ENCODE results near the gene PAQR8.
A peak's percentile ranks its signal among the peaks of the same experiment; 100 is the strongest.

PAQR8 gene

GRCh38 chr6:52361945-52362442 is at the start of gene PAQR8:
PAQR8 (plus strand) TSS chr6:52362151; CDS start chr6:52403214, 41,063 bp downstream.
- peak; percentile 61 for DNase-seq

DNA sequence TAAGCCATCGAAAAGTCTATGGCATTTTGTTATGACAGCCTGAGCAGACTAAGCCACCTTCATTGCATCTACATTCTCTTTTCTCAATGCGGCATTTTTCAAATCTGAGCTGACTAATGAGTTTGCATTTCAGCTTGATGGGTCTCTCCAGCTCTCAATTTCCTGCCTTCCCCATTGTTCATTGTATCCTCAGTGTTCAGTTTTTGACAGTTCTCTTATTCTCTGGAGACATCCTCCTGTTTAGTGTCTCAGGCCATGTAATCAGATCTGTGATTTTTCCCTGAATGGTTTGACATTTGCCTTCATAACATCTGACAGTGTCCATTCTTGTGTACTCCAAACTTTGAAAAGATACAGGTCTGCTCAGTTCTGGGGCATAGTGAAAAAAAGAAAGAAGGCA is 49.5 kb upstream of the PAQR8 start:
- DNase-seq = no peak

- no peak for DNase-seq
Observed at GRCh38 chr6:52314752-52315151, 47.2 kb upstream of the PAQR8 start.

- DNase-seq = no peak
Observed at GRCh38 chr6:52317211-52317610, 44.7 kb upstream of the PAQR8 start.

DNA sequence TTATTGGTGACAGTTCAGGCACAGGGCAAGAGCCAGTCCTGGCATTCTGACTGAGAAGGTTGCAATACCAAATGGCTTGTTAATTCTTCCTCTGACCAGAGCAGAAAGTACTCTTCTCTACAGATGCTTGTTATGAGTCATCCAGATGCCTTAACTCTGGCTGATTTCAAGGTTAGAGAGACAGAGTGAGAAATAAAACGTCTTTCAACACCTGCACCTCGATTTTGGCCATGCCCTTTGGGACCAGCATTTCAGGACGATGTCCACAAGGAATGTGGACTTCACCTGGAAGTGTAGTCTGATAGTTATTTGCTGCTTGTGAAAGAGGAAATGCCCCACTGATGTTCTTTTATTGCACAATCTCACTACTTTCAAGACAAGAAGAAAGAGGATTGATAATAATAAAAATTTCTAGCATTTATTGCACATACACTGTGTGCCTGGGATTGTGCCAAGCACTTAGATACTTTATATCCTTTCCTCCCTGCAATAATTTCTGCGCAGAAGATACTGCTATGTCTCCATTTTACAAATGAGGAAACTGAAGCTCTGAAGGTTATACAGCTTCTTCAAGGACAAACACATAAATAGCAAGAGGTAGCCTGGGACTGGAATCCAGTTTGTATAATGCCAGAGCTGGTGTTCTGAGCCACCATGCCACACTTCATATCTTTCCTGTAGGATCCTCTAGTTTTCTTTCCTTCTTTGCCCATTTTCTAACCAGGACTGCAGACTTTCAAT is 43.9 kb upstream of the PAQR8 start:
- DNase-seq = peak; percentile 81

- no peak for DNase-seq
Observed at GRCh38 chr6:52324189-52324588, 37.8 kb upstream of the PAQR8 start.

GRCh38 chr6:52325695-52326471 is 36.1 kb upstream of the PAQR8 start:
- DNase-seq = no peak

DNA sequence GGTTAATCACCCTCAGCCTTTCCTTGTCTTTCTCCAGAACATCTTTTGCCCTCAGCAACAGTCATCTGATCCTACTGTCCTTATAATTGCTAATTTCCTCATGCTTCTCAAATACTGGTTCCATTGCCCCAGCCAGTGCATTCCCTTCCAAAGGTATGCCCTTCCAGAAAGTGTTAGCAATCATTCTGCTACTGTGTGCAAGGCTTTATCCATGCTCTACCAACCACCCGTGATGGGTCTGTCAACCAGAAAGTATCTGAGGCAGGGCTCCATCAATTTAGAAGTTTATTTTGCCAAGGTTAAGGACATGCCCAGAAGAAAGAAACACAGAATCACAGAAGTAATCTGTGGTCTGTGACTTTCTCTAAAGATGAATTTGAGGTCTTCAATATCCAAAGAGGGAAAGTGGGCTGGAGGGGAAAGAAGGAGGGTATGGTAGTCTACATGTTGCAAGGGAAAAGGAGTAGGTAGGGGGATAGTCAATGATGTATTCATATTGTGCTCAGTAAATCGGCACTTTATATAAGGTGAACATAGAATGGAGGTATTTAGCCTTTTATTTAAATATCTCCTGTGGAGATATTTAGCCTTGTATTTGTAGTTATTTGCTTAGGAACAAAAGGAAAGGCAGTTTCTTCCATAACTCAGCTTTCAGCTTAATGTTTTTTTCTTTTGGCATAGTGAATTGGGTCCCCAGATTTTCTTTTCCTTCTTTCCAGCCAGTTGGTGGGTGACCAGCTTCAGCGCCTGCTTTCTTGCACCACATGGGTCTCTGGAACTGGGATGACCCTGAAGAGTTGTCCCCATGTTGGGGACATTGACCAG is 35.2 kb upstream of the PAQR8 start:
- no peak for DNase-seq

DNA sequence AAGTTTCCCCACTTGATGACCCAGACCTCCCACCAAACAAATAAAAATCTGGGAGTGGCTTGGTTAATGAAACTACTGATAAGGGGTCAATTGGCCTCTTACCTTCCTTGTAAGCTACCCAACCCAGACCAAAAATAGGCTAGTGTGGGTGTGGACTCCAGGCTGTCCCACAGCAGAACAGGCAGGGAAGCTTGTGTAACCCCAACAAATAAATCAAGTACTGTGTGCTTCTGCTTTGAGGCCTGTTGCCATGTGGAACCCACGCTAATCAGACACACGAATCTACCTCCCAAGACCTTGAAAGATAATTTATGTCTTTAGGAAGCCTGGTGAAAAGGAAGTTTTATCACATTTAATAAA is 33.7 kb upstream of the PAQR8 start:
- DNase-seq = peak; percentile 61

GRCh38 chr6:52328729-52329128 is 33.2 kb upstream of the PAQR8 start:
- DNase-seq = no peak

DNA sequence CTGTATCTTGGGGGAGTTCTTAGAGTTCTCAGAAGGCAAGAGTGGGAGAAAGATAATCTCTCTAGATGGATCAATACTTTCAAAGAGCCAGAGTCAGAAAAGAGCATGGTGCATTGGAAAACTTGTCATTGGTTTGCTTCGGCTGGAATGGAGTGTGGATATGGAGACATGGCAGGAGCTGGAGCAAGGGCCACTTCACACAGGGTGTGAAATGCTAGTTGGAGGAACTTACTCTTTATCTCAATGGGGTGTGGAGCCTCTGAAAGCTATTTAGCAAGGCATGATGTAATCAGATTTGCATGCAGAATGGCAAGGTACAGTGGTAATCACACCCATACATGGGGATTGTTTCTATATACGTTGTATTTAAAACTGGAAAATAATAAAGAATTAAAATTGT is 31.5 kb upstream of the PAQR8 start:
- DNase-seq = peak; percentile 38

GRCh38 chr6:52331793-52332457 is 30.0 kb upstream of the PAQR8 start:
- DNase-seq = no peak

DNA sequence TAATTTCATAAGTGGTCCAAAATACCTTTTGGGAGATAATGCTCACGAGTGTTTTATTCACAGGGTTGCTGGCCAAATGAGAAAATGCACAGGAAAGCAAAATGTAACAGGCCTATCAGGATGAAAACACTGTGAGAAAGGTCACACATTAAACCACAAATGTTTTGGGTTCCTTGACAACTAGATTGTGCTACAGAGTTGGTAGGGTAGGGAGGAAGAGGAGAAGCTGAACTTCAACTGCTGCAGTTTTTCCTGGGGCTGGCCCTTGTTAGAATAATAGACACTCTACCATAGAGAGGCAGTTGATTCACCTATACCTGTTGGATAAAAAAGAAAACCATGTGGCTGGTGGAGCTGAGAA is 28.1 kb upstream of the PAQR8 start:
- DNase-seq = no peak

DNA sequence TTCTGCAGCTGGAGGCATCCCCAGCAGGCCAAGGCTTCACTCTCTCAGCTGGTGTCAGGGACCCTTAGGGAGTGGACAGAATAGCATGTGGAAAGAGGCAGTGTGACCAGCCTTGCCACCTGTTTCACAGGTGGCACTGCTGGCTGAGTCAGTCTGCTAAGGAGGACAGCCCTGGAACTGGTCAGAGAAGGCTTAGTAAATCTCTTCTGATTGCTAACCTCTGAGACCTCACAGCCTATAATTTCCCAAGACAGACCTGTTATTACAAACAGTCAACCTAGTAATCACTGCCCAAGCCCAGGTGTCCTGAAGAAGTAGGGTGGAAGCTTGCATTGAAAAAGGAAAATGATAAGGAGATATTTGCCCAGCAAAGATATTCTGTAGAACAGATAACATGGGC is 26.4 kb upstream of the PAQR8 start:
- no peak for DNase-seq

- DNase-seq = no peak
Observed at GRCh38 chr6:52336919-52337561, 24.9 kb upstream of the PAQR8 start.

DNA sequence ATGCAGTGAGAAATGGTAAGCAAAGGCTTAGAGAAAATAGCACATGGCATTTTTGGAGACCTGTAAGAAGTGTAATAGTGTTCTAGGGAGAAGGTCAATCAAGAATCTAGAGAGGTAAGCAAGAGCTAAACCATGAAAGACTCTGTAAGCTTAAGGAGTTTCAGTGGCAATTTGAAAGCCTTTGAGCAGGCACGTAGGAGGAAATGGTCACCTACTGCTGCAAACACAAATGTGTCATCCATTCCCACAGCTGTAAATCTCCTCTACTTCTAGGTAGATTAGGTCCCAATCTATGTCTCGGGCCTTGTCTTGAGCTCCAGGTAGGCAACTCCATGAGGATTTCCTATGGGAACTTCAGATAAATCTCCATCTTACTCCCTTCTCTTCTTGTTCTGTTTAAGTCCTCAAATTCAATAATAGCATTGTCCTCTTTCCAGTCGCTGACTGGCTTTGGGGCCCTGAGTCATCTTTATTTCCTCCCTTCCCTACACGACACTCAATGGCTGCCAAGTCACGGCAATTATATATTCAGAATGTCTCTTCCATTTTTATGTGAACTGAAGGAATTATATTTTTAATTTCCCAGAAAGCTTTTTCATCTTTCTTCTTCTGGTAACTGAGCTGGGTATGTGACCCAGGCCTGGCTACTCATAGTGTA is 24.2 kb upstream of the PAQR8 start:
- DNase-seq = no peak

DNA sequence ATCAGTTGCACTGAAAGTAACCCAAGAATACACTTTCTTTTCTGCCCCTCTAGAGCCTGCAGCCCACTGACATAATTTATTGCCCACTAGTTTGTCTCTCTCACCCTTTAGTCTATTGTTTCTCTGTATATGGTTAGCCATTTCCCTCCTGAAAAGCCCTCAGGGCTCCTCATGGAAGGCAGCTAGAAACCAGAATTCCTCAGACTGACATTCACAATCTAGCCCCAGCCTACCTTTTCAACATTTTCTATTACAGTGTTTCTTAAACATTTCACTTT is 21.4 kb upstream of the PAQR8 start:
- no peak for DNase-seq

DNA sequence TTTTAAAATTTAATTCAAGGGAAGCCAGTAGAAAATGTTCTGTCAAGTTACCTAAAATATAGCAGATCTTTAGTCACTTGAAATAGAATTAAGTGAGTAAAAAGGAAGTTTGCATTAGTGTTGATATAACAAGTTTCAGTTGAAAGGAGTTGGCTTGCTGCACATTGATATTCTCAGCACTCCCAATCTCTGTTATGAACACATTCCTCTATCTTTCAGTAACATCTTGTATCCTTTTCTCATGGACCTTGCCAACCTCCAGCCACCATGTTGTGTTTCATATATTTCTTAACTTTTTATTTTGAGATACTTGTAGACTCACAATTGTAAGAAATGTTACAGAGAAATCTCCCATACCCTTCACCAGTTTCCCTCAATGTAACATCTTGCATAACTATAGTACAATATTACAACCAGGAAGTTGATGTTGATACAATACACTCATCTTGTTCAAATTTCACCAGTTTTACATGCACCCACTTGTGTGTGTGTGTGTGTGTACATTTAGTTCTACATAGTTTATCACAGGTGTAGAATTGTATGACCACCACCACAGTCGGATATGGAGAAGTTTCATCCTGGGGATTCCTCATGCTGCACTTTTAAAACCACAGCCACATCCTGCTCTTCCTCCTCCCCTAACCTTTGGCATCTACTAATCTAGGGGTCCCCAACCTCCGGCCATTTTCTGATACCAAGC is 20.2 kb upstream of the PAQR8 start:
- peak; percentile 59 for DNase-seq

GRCh38 chr6:52345311-52345710 is 16.6 kb upstream of the PAQR8 start:
- DNase-seq = no peak

GRCh38 chr6:52346503-52346902 is 15.4 kb upstream of the PAQR8 start:
- no peak for DNase-seq

DNA sequence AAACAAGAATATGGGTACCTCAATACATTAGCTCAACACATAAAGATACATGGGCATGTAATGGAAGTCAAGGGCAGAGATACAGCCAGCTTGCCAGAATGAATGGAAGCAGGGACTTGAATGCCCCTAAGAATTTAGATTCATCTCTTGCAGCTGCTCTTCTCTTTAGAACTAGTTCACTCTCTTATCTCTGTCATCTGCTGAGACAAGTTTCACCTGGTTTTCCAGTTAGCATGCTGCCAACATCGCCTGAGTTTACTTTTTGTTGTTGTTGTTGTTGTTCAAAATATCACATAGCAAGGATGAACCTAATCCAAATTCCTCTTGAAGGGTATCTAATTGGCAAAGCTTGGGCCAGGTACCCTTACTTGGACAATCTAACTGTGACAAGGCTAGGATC is 14.1 kb upstream of the PAQR8 start:
- DNase-seq = no peak

DNA sequence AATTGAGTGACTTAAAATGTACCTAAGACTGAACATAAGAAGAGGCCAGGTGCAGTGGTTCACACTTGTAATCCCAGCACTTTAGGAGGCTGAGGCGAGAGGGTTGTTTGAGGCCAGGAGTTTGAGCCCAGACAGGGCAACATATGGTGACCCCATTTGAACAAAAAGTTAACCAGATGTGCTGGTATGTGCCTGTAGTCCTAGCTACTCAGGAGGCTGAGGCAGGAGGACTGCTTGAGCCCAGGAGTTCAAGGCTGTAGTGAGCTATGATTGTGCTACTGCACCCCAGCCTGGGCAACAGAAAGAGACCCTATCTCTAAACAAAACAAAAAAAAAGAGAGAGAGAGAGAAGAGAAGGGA is 10.1 kb upstream of the PAQR8 start:
- DNase-seq = no peak
